ENCODE results near the gene SEMA3F.

SEMA3F gene

GRCh38 chr3:50156549-50157493, 1.7 kb downstream of the SEMA3F start:
- peak; percentile 59 for DNase-seq

GRCh38 chr3:50157827-50158529, 2.9 kb downstream of the SEMA3F start:
- DNase-seq, result peak; percentile 61

- DNase-seq, result no peak
Measured at GRCh38 chr3:50158530-50159146, 3.5 kb downstream of the SEMA3F start.

- no peak for DNase-seq
Measured at GRCh38 chr3:50160561-50160983, 5.4 kb downstream of the SEMA3F start.

- no peak for DNase-seq
Measured at GRCh38 chr3:50161320-50161719, 6.2 kb downstream of the SEMA3F start.

- DNase-seq, result no peak
Measured at GRCh38 chr3:50162034-50162883, 7.1 kb downstream of the SEMA3F start.

GRCh38 chr3:50163572-50164455, 8.7 kb downstream of the SEMA3F start:
- DNase-seq, result peak; percentile 95

- DNase-seq, result no peak
Measured at GRCh38 chr3:50164481-50164880, 9.4 kb downstream of the SEMA3F start.

- DNase-seq, result peak; percentile 70
Measured at GRCh38 chr3:50164984-50165909, 10.1 kb downstream of the SEMA3F start.

GRCh38 chr3:50165910-50166538, 10.9 kb downstream of the SEMA3F start:
- DNase-seq, result no peak

GRCh38 chr3:50166620-50167019, 11.5 kb downstream of the SEMA3F start:
- peak; percentile 73 for DNase-seq

GRCh38 chr3:50167069-50167840, 12.1 kb downstream of the SEMA3F start:
- peak; percentile 27 for DNase-seq

GRCh38 chr3:50167841-50168209, 12.7 kb downstream of the SEMA3F start:
- DNase-seq, result no peak

GRCh38 chr3:50168388-50168787, 13.3 kb downstream of the SEMA3F start:
- no peak for DNase-seq

GRCh38 chr3:50168791-50169190, 13.7 kb downstream of the SEMA3F start:
- no peak for DNase-seq

GRCh38 chr3:50169232-50169832, 14.2 kb downstream of the SEMA3F start:
- DNase-seq, result no peak

- no peak for DNase-seq
Measured at GRCh38 chr3:50169858-50170257, 14.7 kb downstream of the SEMA3F start.

- DNase-seq, result peak; percentile 61
Measured at GRCh38 chr3:50170689-50171088, 15.6 kb downstream of the SEMA3F start.

Data from fibroblast of skin of right biceps (primary cell).